ENCODE data around the gene SRSF4.

SRSF4 gene

GRCh38 chr1:29196863-29197589, 15.3 kb upstream of the SRSF4 start:
- H3K4me3 ChIP-seq (ENCODE audit: low read length) = no peak overlapping the region
- H3K27me3 ChIP-seq (ENCODE audit: control insufficient read depth, insufficient read depth, low read length) = no peaks in the 10 kb centered on the region
- H3K4me1 ChIP-seq (ENCODE audit: control insufficient read depth, insufficient read depth, low read length) = peaks cover 10% of the 10 kb centered on the region
- no peak overlapping the region for H3K9ac ChIP-seq (ENCODE audit: low read length)
- H3K36me3 ChIP-seq (ENCODE audit: control insufficient read depth, insufficient read depth, low read length) = no peaks in the 10 kb centered on the region
- H3K27ac ChIP-seq (ENCODE audit: low read depth, low read length) = peak overlapping the region; percentile 47

GRCh38 chr1:29195881-29196291, 14.2 kb upstream of the SRSF4 start:
- H3K27ac ChIP-seq (ENCODE audit: low read depth, low read length) = no peak overlapping the region
- no peaks in the 10 kb centered on the region for H3K36me3 ChIP-seq (ENCODE audit: control insufficient read depth, insufficient read depth, low read length)

DNA sequence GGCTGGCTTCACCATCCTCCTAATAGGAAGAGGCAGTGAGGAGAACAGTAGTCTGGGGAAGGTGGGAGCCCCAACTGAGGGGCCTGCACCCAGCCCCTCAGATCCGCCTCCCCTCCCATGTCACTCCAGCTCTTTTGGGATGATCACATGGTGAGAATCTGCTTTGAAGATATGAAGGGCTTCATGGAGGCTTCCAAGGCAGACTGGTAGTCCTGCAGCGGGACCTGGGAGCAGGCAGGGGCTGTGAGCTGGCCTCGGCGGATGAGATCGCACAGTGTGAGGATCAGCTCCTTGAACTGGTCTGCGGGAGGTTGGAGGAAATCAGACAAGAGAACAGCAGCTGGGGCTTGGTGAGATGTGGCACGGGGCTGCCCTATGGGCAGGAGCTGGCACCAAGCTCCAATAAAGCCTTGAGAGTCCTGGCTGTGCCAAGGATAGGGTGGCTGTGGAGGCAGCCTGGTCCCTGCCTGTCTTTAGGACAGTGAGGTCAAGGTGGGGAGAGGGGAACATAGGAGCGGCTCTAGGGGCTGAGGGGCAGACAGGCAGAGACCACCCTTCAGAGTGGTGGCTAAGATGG, 12.3 kb upstream of the SRSF4 start:
- H3K27ac ChIP-seq (ENCODE audit: low read depth, low read length) = no peak overlapping the region
- H3K9ac ChIP-seq (ENCODE audit: low read length) = no peak overlapping the region
- peaks cover 10% of the 10 kb centered on the region for H3K4me1 ChIP-seq (ENCODE audit: control insufficient read depth, insufficient read depth, low read length)
- H3K27me3 ChIP-seq (ENCODE audit: control insufficient read depth, insufficient read depth, low read length) = no peaks in the 10 kb centered on the region
- H3K4me3 ChIP-seq (ENCODE audit: low read length) = no peak overlapping the region
- H3K36me3 ChIP-seq (ENCODE audit: control insufficient read depth, insufficient read depth, low read length) = no peaks in the 10 kb centered on the region

More at GRCh38 chr1:29195881-29196291, 14.2 kb upstream of the SRSF4 start:
- H3K4me3 ChIP-seq (ENCODE audit: low read length) = no peak overlapping the region
- peaks cover 10% of the 10 kb centered on the region for H3K4me1 ChIP-seq (ENCODE audit: control insufficient read depth, insufficient read depth, low read length)
- H3K27me3 ChIP-seq (ENCODE audit: control insufficient read depth, insufficient read depth, low read length) = no peaks in the 10 kb centered on the region
- no peak overlapping the region for H3K9ac ChIP-seq (ENCODE audit: low read length)

DNA sequence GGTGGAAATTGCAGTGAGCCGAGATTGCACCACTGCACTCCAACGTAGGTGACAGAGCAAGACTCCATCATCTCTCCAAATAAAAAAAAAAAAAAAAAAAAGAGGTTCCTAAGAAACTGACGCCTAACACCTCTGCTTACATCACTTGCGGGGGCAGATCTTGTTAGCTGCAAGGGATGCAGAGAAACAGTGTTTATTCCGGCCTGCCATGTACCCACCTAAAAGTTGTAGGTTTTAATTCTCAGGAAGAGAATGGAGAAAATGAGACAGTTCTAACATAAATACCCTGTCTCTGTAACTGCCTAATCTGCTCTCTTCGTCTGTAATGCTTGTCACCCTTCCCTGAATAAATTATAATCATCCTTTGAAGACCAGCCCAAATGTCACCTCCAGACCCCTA, 9.0 kb upstream of the SRSF4 start:
- no peaks in the 10 kb centered on the region for H3K27me3 ChIP-seq (ENCODE audit: control insufficient read depth, insufficient read depth, low read length)
- no peaks in the 10 kb centered on the region for H3K4me1 ChIP-seq (ENCODE audit: control insufficient read depth, insufficient read depth, low read length)
- H3K4me3 ChIP-seq (ENCODE audit: low read length) = no peak overlapping the region
- H3K27ac ChIP-seq (ENCODE audit: low read depth, low read length) = no peak overlapping the region
- H3K36me3 ChIP-seq (ENCODE audit: control insufficient read depth, insufficient read depth, low read length) = no peaks in the 10 kb centered on the region
- no peak overlapping the region for H3K9ac ChIP-seq (ENCODE audit: low read length)

- no peak overlapping the region for H3K4me3 ChIP-seq (ENCODE audit: low read length)
- H3K4me1 ChIP-seq (ENCODE audit: control insufficient read depth, insufficient read depth, low read length) = no peaks in the 10 kb centered on the region
- H3K27me3 ChIP-seq (ENCODE audit: control insufficient read depth, insufficient read depth, low read length) = no peaks in the 10 kb centered on the region
- H3K9ac ChIP-seq (ENCODE audit: low read length) = no peak overlapping the region
- H3K27ac ChIP-seq (ENCODE audit: low read depth, low read length) = no peak overlapping the region
- no peaks in the 10 kb centered on the region for H3K36me3 ChIP-seq (ENCODE audit: control insufficient read depth, insufficient read depth, low read length)
Measured at GRCh38 chr1:29186707-29187106, 5.0 kb upstream of the SRSF4 start.

DNA sequence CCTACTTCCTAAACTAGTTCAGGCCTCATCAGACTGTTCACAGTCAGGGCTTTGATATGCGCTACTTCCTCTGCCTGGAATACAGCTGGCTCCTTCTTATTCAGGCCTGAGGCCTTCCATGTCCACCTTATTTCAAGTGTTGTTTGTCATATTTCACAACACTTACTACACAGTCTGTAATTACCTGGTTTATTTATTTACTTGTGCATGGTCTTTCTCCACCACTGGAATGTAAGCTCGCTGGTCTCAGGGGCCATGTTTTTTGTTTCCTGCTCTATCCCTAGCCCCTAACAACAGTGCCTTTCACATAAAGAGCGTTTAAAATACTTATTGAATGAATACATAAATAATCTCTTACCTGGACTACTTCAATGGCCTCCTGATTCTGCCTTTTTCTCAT, 4.6 kb upstream of the SRSF4 start:
- Histone ChIP-seq H3K36me3 (ENCODE audit: control insufficient read depth, insufficient read depth, low read length) (no peaks in the 10 kb centered on the region), H3K27ac (ENCODE audit: low read depth, low read length) (no peak overlapping the region), H3K4me1 (ENCODE audit: control insufficient read depth, insufficient read depth, low read length) (no peaks in the 10 kb centered on the region), H3K9ac (ENCODE audit: low read length) (no peak overlapping the region), H3K4me3 (ENCODE audit: low read length) (no peak overlapping the region), H3K27me3 (ENCODE audit: control insufficient read depth, insufficient read depth, low read length) (no peaks in the 10 kb centered on the region)

GRCh38 chr1:29183287-29183686, 1.6 kb upstream of the SRSF4 start:
- H3K27me3 ChIP-seq (ENCODE audit: control insufficient read depth, insufficient read depth, low read length) = no peaks in the 10 kb centered on the region
- no peak overlapping the region for H3K4me3 ChIP-seq (ENCODE audit: low read length)
- no peak overlapping the region for H3K9ac ChIP-seq (ENCODE audit: low read length)
- H3K4me1 ChIP-seq (ENCODE audit: control insufficient read depth, insufficient read depth, low read length) = peaks cover 15% of the 10 kb centered on the region
- no peak overlapping the region for H3K27ac ChIP-seq (ENCODE audit: low read depth, low read length)
- no peaks in the 10 kb centered on the region for H3K36me3 ChIP-seq (ENCODE audit: control insufficient read depth, insufficient read depth, low read length)

- peak overlapping the region; percentile 100 for H3K9ac ChIP-seq (ENCODE audit: low read length)
- H3K4me3 ChIP-seq (ENCODE audit: low read length) = peak overlapping the region; percentile 94
- no peaks in the 10 kb centered on the region for H3K27me3 ChIP-seq (ENCODE audit: control insufficient read depth, insufficient read depth, low read length)
- peak overlapping the region; percentile 100 for H3K27ac ChIP-seq (ENCODE audit: low read depth, low read length)
- H3K4me1 ChIP-seq (ENCODE audit: control insufficient read depth, insufficient read depth, low read length) = peaks cover 19% of the 10 kb centered on the region
- H3K36me3 ChIP-seq (ENCODE audit: control insufficient read depth, insufficient read depth, low read length) = no peaks in the 10 kb centered on the region
Measured at GRCh38 chr1:29180497-29181412, 945 bp downstream of the SRSF4 start.

GRCh38 chr1:29179641-29180184, 2.0 kb downstream of the SRSF4 start:
- Histone ChIP-seq H3K36me3 (ENCODE audit: control insufficient read depth, insufficient read depth, low read length) (no peaks in the 10 kb centered on the region), H3K9ac (ENCODE audit: low read length) (no peak overlapping the region), H3K4me1 (ENCODE audit: control insufficient read depth, insufficient read depth, low read length) (peaks cover 19% of the 10 kb centered on the region), H3K27ac (ENCODE audit: low read depth, low read length) (no peak overlapping the region), H3K4me3 (ENCODE audit: low read length) (peak overlapping the region; percentile 94), H3K27me3 (ENCODE audit: control insufficient read depth, insufficient read depth, low read length) (no peaks in the 10 kb centered on the region)

- Histone ChIP-seq H3K36me3 (ENCODE audit: control insufficient read depth, insufficient read depth, low read length) (no peaks in the 10 kb centered on the region), H3K9ac (ENCODE audit: low read length) (no peak overlapping the region), H3K27ac (ENCODE audit: low read depth, low read length) (peak overlapping the region; percentile 37), H3K4me3 (ENCODE audit: low read length) (no peak overlapping the region), H3K27me3 (ENCODE audit: control insufficient read depth, insufficient read depth, low read length) (no peaks in the 10 kb centered on the region), H3K4me1 (ENCODE audit: control insufficient read depth, insufficient read depth, low read length) (peaks cover 19% of the 10 kb centered on the region)
Measured at GRCh38 chr1:29177022-29177705, 4.5 kb downstream of the SRSF4 start.

DNA sequence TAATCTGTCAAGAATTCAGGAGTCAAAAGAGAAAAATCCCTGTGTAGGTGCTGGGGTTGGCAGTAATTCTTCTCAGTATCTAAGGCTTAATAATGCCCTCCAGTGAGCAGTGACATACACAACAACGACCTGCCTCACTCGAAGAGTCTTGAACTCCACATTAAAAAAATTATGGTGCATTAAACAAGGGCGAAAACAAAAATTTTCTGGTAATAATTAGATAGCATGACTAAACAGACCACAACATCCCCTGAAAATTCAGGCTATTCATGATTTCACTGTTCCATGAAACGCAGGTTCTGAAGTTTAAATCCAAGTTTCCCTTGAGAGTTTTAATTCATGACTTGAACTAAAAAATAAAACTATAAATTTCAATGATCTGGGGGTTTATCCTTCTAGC, 5.1 kb downstream of the SRSF4 start:
- no peak overlapping the region for H3K4me3 ChIP-seq (ENCODE audit: low read length)
- no peak overlapping the region for H3K9ac ChIP-seq (ENCODE audit: low read length)
- no peaks in the 10 kb centered on the region for H3K36me3 ChIP-seq (ENCODE audit: control insufficient read depth, insufficient read depth, low read length)
- peaks cover 19% of the 10 kb centered on the region for H3K4me1 ChIP-seq (ENCODE audit: control insufficient read depth, insufficient read depth, low read length)
- H3K27ac ChIP-seq (ENCODE audit: low read depth, low read length) = no peak overlapping the region
- no peaks in the 10 kb centered on the region for H3K27me3 ChIP-seq (ENCODE audit: control insufficient read depth, insufficient read depth, low read length)
